B cell (primary cell): Measurements from ENCODE around the gene YJEFN3. TPM values are rescaled to one million over a fixed set of nuclear protein-coding genes. Genes with fewer than 3 reads are reported as not detected.

ENCODE experiments used
- ATAC-seq: fragments of 200-7000 bp; cut with Tn5 transposase; one replicate; pipeline ENCODE4 v1.10.0; 2021; ENCODE audit warnings: low read depth, mild to moderate bottlenecking, moderate number of reproducible peaks, moderate library complexity
- CTCF ChIA-PET: fragments of 350-600 bp; sonication (Branson Sonifier 250); formaldehyde crosslinking; loops from one replicate; lab custom pipeline; 2021; ENCODE audit warnings: antibody characterized with exemption, inconsistent platforms; lab: Charles Lee
- POLR2A ChIA-PET: fragments of 350-600 bp; sonication (Branson Sonifier 250); formaldehyde crosslinking; loops from one replicate; lab custom pipeline; 2021; ENCODE audit warnings: antibody characterized with exemption; lab: Charles Lee
- DNase-seq: peaks from one replicate; pipeline ENCODE4 v3.0.0; 2013
- H2AFZ ChIP-seq: 2 replicates; pipeline ENCODE4 v1.6.1; 2012; ENCODE audit warnings: mild to moderate bottlenecking, low read depth, low read length; ENCODE audit not compliant: insufficient read depth, poor library complexity, severe bottlenecking
- H3K27ac ChIP-seq, 2 donors: 1 replicate in 1 of 2; 2 replicates in 1 of 2; pipeline ENCODE4 v1.5.1; 2012 to 2013; ENCODE audit warnings: low read length in 2 of 2, mild to moderate bottlenecking in 2 of 2, moderate library complexity in 1 of 2
- H3K27me3 ChIP-seq, 4 experiments: fragments of 200-600 bp in 1 of 4; sonication (generic) in 1 of 4; replicated peaks in 1 of 4; 1 replicate in 2 of 4; 2 replicates in 2 of 4; pipeline versions ENCODE4 v1.6.1 to v1.7.0; 2013 to 2016; ENCODE audit warnings: low read length in 3 of 4, mild to moderate bottlenecking in 2 of 4, mixed read lengths in 1 of 4, moderate library complexity in 1 of 4; ENCODE audit not compliant: insufficient read depth in 4 of 4, control insufficient read depth in 3 of 4; ENCODE audit errors: control extremely low read depth in 1 of 4
- H3K36me3 ChIP-seq, 2 experiments: replicated peaks in 1 of 2; 1 replicate in 1 of 2; 2 replicates in 1 of 2; pipeline versions ENCODE4 v1.6.1 to v1.7.1; 2013; ENCODE audit warnings: low read length in 1 of 2; ENCODE audit not compliant: insufficient read depth in 2 of 2, control insufficient read depth in 1 of 2; ENCODE audit errors: control extremely low read depth in 1 of 2, extremely low read depth in 1 of 2
- H3K4me1 ChIP-seq, 2 donors: fragments of 200-600 bp in 1 of 2; sonication (generic) in 1 of 2; 1 replicate in 1 of 2; 2 replicates in 1 of 2; pipeline versions ENCODE4 v1.5.1 to v1.6.1; 2013 to 2017; ENCODE audit warnings: low read length in 2 of 2; ENCODE audit not compliant: control insufficient read depth in 2 of 2, insufficient read depth in 2 of 2
- H3K4me2 ChIP-seq: replicated peaks from 2 replicates; pipeline ENCODE3; 2012; ENCODE audit warnings: mild to moderate bottlenecking, low read depth, low read length; ENCODE audit not compliant: poor library complexity, severe bottlenecking
- H3K4me3 ChIP-seq, 5 experiments: fragments of 200-600 bp in 1 of 5; sonication (generic) in 1 of 5; 1 replicate in 3 of 5; 2 replicates in 2 of 5; pipeline versions ENCODE4 v1.5.1 to v1.7.0; 2011 to 2016; ENCODE audit warnings: low read length in 4 of 5, mild to moderate bottlenecking in 4 of 5, low read depth in 2 of 5, control low read depth in 1 of 5, moderate library complexity in 1 of 5; ENCODE audit not compliant: insufficient read depth in 1 of 5; ENCODE audit errors: control extremely low read depth in 1 of 5, extremely low read depth in 1 of 5
- H3K79me2 ChIP-seq: fragments of 200-600 bp; sonication (generic); one replicate; pipeline ENCODE4 v1.6.0; 2016; ENCODE audit warnings: low read length; ENCODE audit not compliant: control insufficient read depth, insufficient read depth
- H3K9ac ChIP-seq: fragments of 200-600 bp; sonication (generic); 2 replicates; pipeline ENCODE4 v1.6.1; 2017; ENCODE audit warnings: mild to moderate bottlenecking, low read length, moderate library complexity
- H3K9me3 ChIP-seq, 3 donors: one replicate each; pipeline versions ENCODE4 v1.6.1 to v1.7.1; 2013; ENCODE audit warnings: low read length in 2 of 3; ENCODE audit not compliant: control insufficient read depth in 2 of 3, insufficient read depth in 1 of 3; ENCODE audit errors: control extremely low read depth in 1 of 3
- H4K20me1 ChIP-seq: 2 replicates; pipeline ENCODE4 v1.6.0; 2012; ENCODE audit warnings: mild to moderate bottlenecking, low read length; ENCODE audit not compliant: insufficient read depth, control insufficient read depth, poor library complexity, severe bottlenecking
- H3K27ac Mint-ChIP-seq: one replicate; pipeline ENCODE4 v1.8.0; 2021; ENCODE audit warnings: mixed read lengths
- H3K27me3 Mint-ChIP-seq: one replicate; pipeline ENCODE4 v1.8.0; 2021; ENCODE audit warnings: mixed read lengths
- H3K4me1 Mint-ChIP-seq: one replicate; pipeline ENCODE4 v1.8.0; 2021; ENCODE audit warnings: mixed read lengths
- H3K4me3 Mint-ChIP-seq: one replicate; pipeline ENCODE4 v1.8.0; 2021; ENCODE audit warnings: mixed read lengths
- H3K9me3 Mint-ChIP-seq: one replicate; pipeline ENCODE4 v1.8.0; 2022; ENCODE audit warnings: mixed read lengths; ENCODE audit not compliant: insufficient read depth
- CTCF ChIP-seq: fragments of 200-600 bp; IDR thresholded peaks from one replicate; pipeline ENCODE4 v1.8.0; 2022; ENCODE audit warnings: antibody characterized with exemption, mild to moderate bottlenecking
- EZH2 ChIP-seq: IDR thresholded peaks from 2 replicates; pipeline ENCODE4 v1.6.1; 2012; ENCODE audit warnings: borderline replicate concordance, low read depth, mild to moderate bottlenecking, moderate library complexity, low read length; ENCODE audit not compliant: insufficient read depth, poor library complexity, severe bottlenecking
- WGBS: methylation state at CpG from one replicate; pipeline ENCODE4 v1.1.5; 2013; ENCODE audit warnings: missing lambda C conversion rate; ENCODE audit not compliant: insufficient coverage; 5-methylcytosine and 5-hydroxymethylcytosine counted together
- intact Hi-C: fragments of 100-400 bp; cut with micrococcal nuclease; formaldehyde crosslinking; loops from one replicate; pipeline ENCODE4 v1.10.0; 2022
- polyA plus RNA-seq: library from polyadenylated mRNA; depleted of rRNA; stranded (reverse); fragments of >200 nt; gene quantifications from 2 replicates; pipeline ENCODE4 v1.2.3, GENCODE V29; 2012
- total RNA-seq, 2 donors: library from RNA; stranded (reverse); fragments of 120-200 nt in 1 of 2; gene quantifications; 1 replicate in 1 of 2; 2 replicates in 1 of 2; pipeline versions ENCODE4 v1.2.3 to v1.2.4, GENCODE V29; 2013 to 2022

Gene YJEFN3
- total and polyA plus RNA-seq, 2 donors (not counting 1 experiment from before 2014, with no cell fraction given): 7.1 to 8.8 TPM

GRCh38 chr19:19493841-19494546 is 34.7 kb upstream of the YJEFN3 start:
- POLR2A ChIA-PET: interaction anchor here (0.6 kb wide), 1 partner anchor 76 kb away, joined by 5 read pairs; no protein-coding TSS in a partner anchor
- H2AFZ ChIP-seq: no peak overlapping the region
- no peak overlapping the region for H3K27ac Mint-ChIP-seq

More at GRCh38 chr19:19493841-19494546, 34.7 kb upstream of the YJEFN3 start:
- H3K27me3 ChIP-seq: no peaks in the 10 kb centered on the region
- H4K20me1 ChIP-seq: peaks cover 12% of the 10 kb centered on the region
- H3K4me1 Mint-ChIP-seq: peaks cover 17% of the 10 kb centered on the region
- H3K9me3 Mint-ChIP-seq: no peaks in the 10 kb centered on the region
- CTCF ChIA-PET: interaction anchor here (6.6 to 9.6 kb wide), 2 partner anchors 86 to 128 kb away, joined by 91 to 301 read pairs; partner anchors contain the start of gene GATAD2A
- DNase-seq (no peak), ATAC-seq (no peak)
- TF ChIP-seq EZH2 (no peak), CTCF (no peak)
- H3K4me2 ChIP-seq: no peak overlapping the region
- H3K27me3 Mint-ChIP-seq: no peaks in the 10 kb centered on the region
- no peak overlapping the region for H3K27ac ChIP-seq
- peaks cover 0 to 60% of the 10 kb centered on the region in 2 experiments for H3K36me3 ChIP-seq
- 93% methylated on average over 15 of the region's 15 CpGs for WGBS
- no peak overlapping the region for H3K9ac ChIP-seq
- no peak overlapping the region for H3K4me3 Mint-ChIP-seq
- peaks cover 73% of the 10 kb centered on the region for H3K79me2 ChIP-seq
- H3K4me1 ChIP-seq: peaks cover 17% of the 10 kb centered on the region in 2 donors
- H3K9me3 ChIP-seq: no peaks in the 10 kb centered on the region
- intact Hi-C loops: no loop called here
- H3K4me3 ChIP-seq: no peak overlapping the region
